K562 (cell line): ENCODE measurements around the gene PROM2. TPM values are rescaled to one million over a fixed set of nuclear protein-coding genes. Genes with fewer than 3 reads are reported as not detected.

ENCODE experiments used
- ATAC-seq: fragments of 200-7000 bp; cut with Tn5 transposase; 3 replicates; pipeline ENCODE4 v1.9.1; 2020; ENCODE audit warnings: moderate library complexity
- BruUV-seq: library from RNA; stranded (reverse); fragments of 400-500 nt; replicated peaks from 2 replicates; lab custom pipeline; 2021; lab: Mats Ljungman, UMichigan
- CTCF ChIA-PET: fragments of 300-600 bp; formaldehyde crosslinking; extraction: SDS; loops from one replicate; lab custom pipeline; 2021; ENCODE audit warnings: low intra/inter-chr PET ratio; lab: Yijun Ruan, JAX
- POLR2A ChIA-PET: fragments of 300-600, 350-650 bp; sonication (Branson Sonifier 250); formaldehyde crosslinking; extraction: SDS; loops from one replicate; lab custom pipeline; 2021; ENCODE audit warnings: antibody characterized with exemption, inconsistent platforms; lab: Yijun Ruan, JAX
- DNase-seq, 4 experiments: peaks; one replicate each; pipeline versions ENCODE4 v3.0.0 to v3.0.0-alpha.2; 2011 to 2018; ENCODE audit warnings: low spot score in 3 of 4, mixed read lengths in 3 of 4; ENCODE audit errors: extremely low read depth in 1 of 4
- FAIRE-seq: peaks from 2 replicates; lab custom pipeline; 2011; peaks lifted over from hg19 to GRCh38; lab: Jason Lieb, UNC
- H2AFZ ChIP-seq: 2 replicates; pipeline ENCODE4 v1.6.0; 2011; ENCODE audit warnings: low read depth, low read length, control low read depth, inconsistent platforms
- H3K27ac ChIP-seq: fragments of 200-600 bp; 3 replicates; pipeline ENCODE4 v1.8.0; 2011; ENCODE audit warnings: low read depth, mild to moderate bottlenecking, control low read depth, inconsistent platforms, low read length, moderate library complexity, mixed read lengths; ENCODE audit errors: extremely low read depth
- H3K27me3 ChIP-seq, 2 experiments: fragments of 300-600 bp in 1 of 2; 2 replicates in 1 of 2; 3 replicates in 1 of 2; pipeline versions ENCODE4 v1.6.0 to v1.8.0; 2011; ENCODE audit warnings: inconsistent platforms in 2 of 2, low read length in 2 of 2, mild to moderate bottlenecking in 1 of 2, mixed read lengths in 1 of 2, moderate library complexity in 1 of 2; ENCODE audit not compliant: control insufficient read depth in 2 of 2, insufficient read depth in 2 of 2
- H3K36me3 ChIP-seq: fragments of 300-600 bp; 3 replicates; pipeline ENCODE4 v1.8.0; 2011; ENCODE audit warnings: mild to moderate bottlenecking, low read length, inconsistent platforms; ENCODE audit not compliant: control insufficient read depth, insufficient read depth
- H3K4me1 ChIP-seq, 2 experiments: fragments of 200-600 bp in 1 of 2; replicated peaks in 1 of 2; 2 replicates in 1 of 2; 3 replicates in 1 of 2; pipeline versions ENCODE4 v1.5.1 to v1.8.0; 2011; ENCODE audit warnings: inconsistent platforms in 2 of 2, low read length in 2 of 2, mild to moderate bottlenecking in 1 of 2, mixed read lengths in 1 of 2, moderate library complexity in 1 of 2; ENCODE audit not compliant: control insufficient read depth in 2 of 2, insufficient read depth in 2 of 2
- H3K4me2 ChIP-seq: 2 replicates; pipeline ENCODE4 v1.6.1; 2011; ENCODE audit warnings: low read length, control low read depth, inconsistent platforms, mixed read lengths; ENCODE audit not compliant: insufficient read depth
- H3K4me3 ChIP-seq: fragments of 200-600 bp; sonication (generic), shearing (Covaris generic); 2 replicates; pipeline ENCODE4 v1.5.1; 2016; ENCODE audit warnings: control low read depth, inconsistent platforms
- H3K79me2 ChIP-seq: fragments of 200-600 bp; 3 replicates; pipeline ENCODE4 v1.8.0; 2011; ENCODE audit warnings: low read length, inconsistent platforms; ENCODE audit not compliant: control insufficient read depth, insufficient read depth
- H3K9ac ChIP-seq, 2 experiments: 2 replicates each; pipeline versions ENCODE4 v1.6.0 to v1.6.1; 2011; ENCODE audit warnings: low read depth in 2 of 2, low read length in 2 of 2, control low read depth in 1 of 2, inconsistent platforms in 1 of 2, mild to moderate bottlenecking in 1 of 2, mixed read lengths in 1 of 2; ENCODE audit not compliant: insufficient read depth in 1 of 2
- H3K9me1 ChIP-seq: one replicate; pipeline ENCODE4 v1.6.0; 2011; ENCODE audit warnings: inconsistent platforms, mild to moderate bottlenecking, low read length, moderate library complexity; ENCODE audit not compliant: control insufficient read depth, insufficient read depth
- H3K9me3 ChIP-seq: replicated peaks from 2 replicates; pipeline ENCODE4 v1.5.1; 2011; ENCODE audit warnings: low read depth, low read length, inconsistent platforms; ENCODE audit not compliant: control insufficient read depth, insufficient read depth
- H4K20me1 ChIP-seq: replicated peaks from 2 replicates; pipeline ENCODE4 v1.6.1; 2011; ENCODE audit warnings: low read length, inconsistent platforms, mixed read lengths; ENCODE audit not compliant: control insufficient read depth, insufficient read depth
- CREB5 ChIP-seq: fragments of 250-450 bp; sonication (Bioruptor Pico); IDR thresholded peaks from 2 replicates; pipeline ENCODE4 v1.5.0; 2020; ENCODE audit warnings: mild to moderate bottlenecking
- GATAD2A ChIP-seq: fragments of 450-650 bp; IDR thresholded peaks from 2 replicates; pipeline ENCODE4 v1.6.1; 2017
- SP1 ChIP-seq: sonication (generic); formaldehyde crosslinking; IDR thresholded peaks from 2 replicates; pipeline ENCODE4 v1.8.1; 2022; ENCODE audit warnings: mild to moderate bottlenecking, missing genetic modification reagents
- ZBTB1 ChIP-seq: sonication (generic); formaldehyde crosslinking; IDR thresholded peaks from 2 replicates; pipeline ENCODE4 v1.8.1; 2023; ENCODE audit warnings: missing genetic modification reagents, low read depth, mild to moderate bottlenecking, borderline replicate concordance
- ZNF444 ChIP-seq: fragments of 250-450 bp; sonication (Bioruptor Pico); IDR thresholded peaks from 2 replicates; pipeline ENCODE4 v1.4.0; 2020; ENCODE audit warnings: mild to moderate bottlenecking, moderate library complexity
- WGBS: fragments of 100-300 bp; shearing (Covaris generic); methylation state at CpG from one replicate; pipeline ENCODE4 v1.1.6; 2016; ENCODE audit warnings: low coverage, mixed read lengths; ENCODE audit not compliant: insufficient coverage; ENCODE audit errors: missing lambda C conversion rate; 5-methylcytosine and 5-hydroxymethylcytosine counted together
- in situ Hi-C: fragments of 300-500 bp; cut with MboI; formaldehyde crosslinking; loops from 4 replicates; pipeline ENCODE4 v1.15.0; 2018; ENCODE audit warnings: inconsistent platforms, mixed read lengths
- intact Hi-C: fragments of 100-400 bp; cut with micrococcal nuclease; formaldehyde crosslinking; loops from 2 replicates; pipeline ENCODE4 v1.14.2; 2022
- polyA plus RNA-seq, 8 experiments: library from polyadenylated mRNA; depleted of rRNA in 4 of 8; stranded (reverse) in 5 of 8; unstranded in 3 of 8; fragments of >200 nt; fragmentation: Nextera tagmentation in 2 of 8; fragmentation: Illumina TruSeq in 1 of 8; extraction: Ambion mirVana in 2 of 8; extraction: Trizol in 1 of 8; gene quantifications; 2 replicates each; pipeline versions ENCODE4 v1.2.1 to v1.2.3, GENCODE V29; 2011 to 2014; ENCODE audit warnings: inconsistent platforms in 1 of 8, missing spikeins in 1 of 8
- total RNA-seq, 7 experiments: library from RNA; depleted of rRNA in 6 of 7; stranded (reverse); fragments of >200 nt in 6 of 7; fragmentation: Illumina TruSeq in 2 of 7; extraction: Trizol in 2 of 7; gene quantifications; 2 replicates each; pipeline versions ENCODE4 v1.2.1 to v1.2.3, GENCODE V29; 2011 to 2021; ENCODE audit warnings: low replicate concordance in 1 of 7
- TF ChIP-seq, protein P1 (sequence below): fragments of 250-450 bp; sonication (Bioruptor Pico); IDR thresholded peaks from 2 replicates; pipeline ENCODE4 v1.4.0; 2020

Gene PROM2
- total and polyA plus RNA-seq, 9 of the 15 experiments (the other 6 are each of a cell fraction or from before 2014, with no cell fraction given) = not detected

- intact Hi-C loops (no loop called here), in situ Hi-C loops (no loop called here)
- no TSS peak for BruUV-seq
- Histone ChIP-seq H3K9me1 (peaks cover 2% of the 10 kb centered on the region), H2AFZ (no peak overlapping the region), H3K79me2 (no peaks in the 10 kb centered on the region), H3K36me3 (no peaks in the 10 kb centered on the region), H3K4me2 (no peak overlapping the region), H4K20me1 (peaks cover 7% of the 10 kb centered on the region), H3K9me3 (no peaks in the 10 kb centered on the region; the same call in 1 of the 2 replicates), H3K27me3 (peaks cover 3 to 43% of the 10 kb centered on the region in 2 experiments; a peak in 4 of 5 replicates), H3K9ac (no peak overlapping the region), H3K4me3 (no peak overlapping the region), H3K4me1 (peaks cover 0 to 6% of the 10 kb centered on the region in 2 experiments; a peak in 2 of 5 replicates), H3K27ac (no peak overlapping the region)
- DNase-seq (no peak), FAIRE-seq (no peak), ATAC-seq (no peak)
- ChIA-PET CTCF (no interaction called here), POLR2A (interaction anchor here (1.0 kb wide), 1 partner anchor 8 kb away, joined by 5 read pairs; no protein-coding TSS in a partner anchor)
- WGBS = 0% methylated on average over 12 of the region's 18 CpGs
- TF ChIP-seq, protein P1, sequence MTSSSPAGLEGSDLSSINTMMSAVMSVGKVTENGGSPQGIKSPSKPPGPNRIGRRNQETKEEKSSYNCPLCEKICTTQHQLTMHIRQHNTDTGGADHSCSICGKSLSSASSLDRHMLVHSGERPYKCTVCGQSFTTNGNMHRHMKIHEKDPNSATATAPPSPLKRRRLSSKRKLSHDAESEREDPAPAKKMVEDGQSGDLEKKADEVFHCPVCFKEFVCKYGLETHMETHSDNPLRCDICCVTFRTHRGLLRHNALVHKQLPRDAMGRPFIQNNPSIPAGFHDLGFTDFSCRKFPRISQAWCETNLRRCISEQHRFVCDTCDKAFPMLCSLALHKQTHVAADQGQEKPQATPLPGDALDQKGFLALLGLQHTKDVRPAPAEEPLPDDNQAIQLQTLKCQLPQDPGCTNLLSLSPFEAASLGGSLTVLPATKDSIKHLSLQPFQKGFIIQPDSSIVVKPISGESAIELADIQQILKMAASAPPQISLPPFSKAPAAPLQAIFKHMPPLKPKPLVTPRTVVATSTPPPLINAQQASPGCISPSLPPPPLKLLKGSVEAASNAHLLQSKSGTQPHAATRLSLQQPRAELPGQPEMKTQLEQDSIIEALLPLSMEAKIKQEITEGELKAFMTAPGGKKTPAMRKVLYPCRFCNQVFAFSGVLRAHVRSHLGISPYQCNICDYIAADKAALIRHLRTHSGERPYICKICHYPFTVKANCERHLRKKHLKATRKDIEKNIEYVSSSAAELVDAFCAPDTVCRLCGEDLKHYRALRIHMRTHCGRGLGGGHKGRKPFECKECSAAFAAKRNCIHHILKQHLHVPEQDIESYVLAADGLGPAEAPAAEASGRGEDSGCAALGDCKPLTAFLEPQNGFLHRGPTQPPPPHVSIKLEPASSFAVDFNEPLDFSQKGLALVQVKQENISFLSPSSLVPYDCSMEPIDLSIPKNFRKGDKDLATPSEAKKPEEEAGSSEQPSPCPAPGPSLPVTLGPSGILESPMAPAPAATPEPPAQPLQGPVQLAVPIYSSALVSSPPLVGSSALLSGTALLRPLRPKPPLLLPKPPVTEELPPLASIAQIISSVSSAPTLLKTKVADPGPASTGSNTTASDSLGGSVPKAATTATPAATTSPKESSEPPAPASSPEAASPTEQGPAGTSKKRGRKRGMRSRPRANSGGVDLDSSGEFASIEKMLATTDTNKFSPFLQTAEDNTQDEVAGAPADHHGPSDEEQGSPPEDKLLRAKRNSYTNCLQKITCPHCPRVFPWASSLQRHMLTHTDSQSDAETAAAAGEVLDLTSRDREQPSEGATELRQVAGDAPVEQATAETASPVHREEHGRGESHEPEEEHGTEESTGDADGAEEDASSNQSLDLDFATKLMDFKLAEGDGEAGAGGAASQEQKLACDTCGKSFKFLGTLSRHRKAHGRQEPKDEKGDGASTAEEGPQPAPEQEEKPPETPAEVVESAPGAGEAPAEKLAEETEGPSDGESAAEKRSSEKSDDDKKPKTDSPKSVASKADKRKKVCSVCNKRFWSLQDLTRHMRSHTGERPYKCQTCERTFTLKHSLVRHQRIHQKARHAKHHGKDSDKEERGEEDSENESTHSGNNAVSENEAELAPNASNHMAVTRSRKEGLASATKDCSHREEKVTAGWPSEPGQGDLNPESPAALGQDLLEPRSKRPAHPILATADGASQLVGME (CRISPR knock-in tag) = no peak
- TF ChIP-seq SP1 (CRISPR knock-in tag) (no peak), GATAD2A (no peak), CREB5 (CRISPR knock-in tag) (no peak), ZBTB1 (CRISPR knock-in tag) (no peak), ZNF444 (CRISPR knock-in tag) (no peak)
These were observed 46.9 kb downstream of the PROM2 start for GRCh38 chr2:95320986-95321767.
